Right atrium auricular region (tissue), 2 donors: ENCODE results near the gene LARP4B. TPM values are rescaled to one million over a fixed set of nuclear protein-coding genes. Genes with fewer than 3 reads are reported as not detected.

Experiments used
- DNase-seq: peaks from one replicate; pipeline ENCODE4 v3.0.0-alpha.2; 2019; ENCODE audit warnings: low spot score
- H3K27ac ChIP-seq, 2 donors: fragments of 200-600 bp; sonication (generic); 1 replicate in 1 of 2; 2 replicates in 1 of 2; pipeline ENCODE4 v1.5.1; 2016 to 2019
- H3K27me3 ChIP-seq, 2 donors: fragments of 200-600 bp; sonication (generic); one replicate each; pipeline versions ENCODE4 v1.5.1 to v1.6.0; 2017 to 2019
- H3K36me3 ChIP-seq: fragments of 200-600 bp; sonication (generic); one replicate; pipeline ENCODE4 v1.5.1; 2016
- H3K4me1 ChIP-seq, 2 donors: fragments of 200-600 bp; sonication (generic); one replicate each; pipeline versions ENCODE4 v1.5.1 to v1.6.0; 2017 to 2019
- H3K4me3 ChIP-seq, 2 donors: fragments of 200-600 bp; sonication (generic); 1 replicate in 1 of 2; 2 replicates in 1 of 2; pipeline ENCODE4 v1.5.1; 2017 to 2019; ENCODE audit warnings: mild to moderate bottlenecking in 1 of 2, moderate library complexity in 1 of 2
- H3K9me3 ChIP-seq, 2 donors: fragments of 200-600 bp; sonication (generic); one replicate each; pipeline ENCODE4 v1.5.1; 2019
- total RNA-seq, 2 donors: library from RNA; depleted of rRNA; stranded (reverse); fragments of >200 nt; gene quantifications; one replicate each; pipeline ENCODE4 v1.1.0, GENCODE V29; 2016
- TF ChIP-seq, protein P1 (sequence below), 2 donors: fragments of 200-600 bp; sonication (generic); IDR thresholded peaks; one replicate each; pipeline ENCODE4 v1.5.1; 2019; ENCODE audit warnings: antibody characterized with exemption in 2 of 2

The LARP4B gene
- total RNA-seq, 2 donors from 2014 or later: 24.2 to 26.1 TPM

DNA sequence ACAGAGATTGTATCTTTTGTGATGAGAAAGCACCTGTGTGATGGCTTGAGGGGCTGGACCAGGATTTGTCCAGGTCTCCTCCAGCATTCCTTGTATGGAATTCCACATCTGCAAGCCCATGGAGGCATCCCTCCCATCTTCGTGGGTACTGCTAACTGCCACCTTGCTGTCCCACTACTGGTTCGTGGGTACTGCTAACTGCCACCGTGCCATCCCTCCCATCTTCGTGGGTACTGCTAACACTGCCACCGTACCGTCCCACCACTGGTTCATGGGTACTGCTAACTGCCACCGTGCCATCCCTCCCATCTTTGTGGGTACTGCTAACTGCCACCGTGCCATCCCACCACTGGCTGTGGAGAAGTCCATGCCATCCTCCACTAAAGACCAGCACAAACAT is 111.7 kb downstream of the LARP4B start:
- no peak overlapping the region for H3K27ac ChIP-seq
- H3K27me3 ChIP-seq: no peaks in the 10 kb centered on the region
- H3K36me3 ChIP-seq: peaks cover 69% of the 10 kb centered on the region
- TF ChIP-seq, protein P1, sequence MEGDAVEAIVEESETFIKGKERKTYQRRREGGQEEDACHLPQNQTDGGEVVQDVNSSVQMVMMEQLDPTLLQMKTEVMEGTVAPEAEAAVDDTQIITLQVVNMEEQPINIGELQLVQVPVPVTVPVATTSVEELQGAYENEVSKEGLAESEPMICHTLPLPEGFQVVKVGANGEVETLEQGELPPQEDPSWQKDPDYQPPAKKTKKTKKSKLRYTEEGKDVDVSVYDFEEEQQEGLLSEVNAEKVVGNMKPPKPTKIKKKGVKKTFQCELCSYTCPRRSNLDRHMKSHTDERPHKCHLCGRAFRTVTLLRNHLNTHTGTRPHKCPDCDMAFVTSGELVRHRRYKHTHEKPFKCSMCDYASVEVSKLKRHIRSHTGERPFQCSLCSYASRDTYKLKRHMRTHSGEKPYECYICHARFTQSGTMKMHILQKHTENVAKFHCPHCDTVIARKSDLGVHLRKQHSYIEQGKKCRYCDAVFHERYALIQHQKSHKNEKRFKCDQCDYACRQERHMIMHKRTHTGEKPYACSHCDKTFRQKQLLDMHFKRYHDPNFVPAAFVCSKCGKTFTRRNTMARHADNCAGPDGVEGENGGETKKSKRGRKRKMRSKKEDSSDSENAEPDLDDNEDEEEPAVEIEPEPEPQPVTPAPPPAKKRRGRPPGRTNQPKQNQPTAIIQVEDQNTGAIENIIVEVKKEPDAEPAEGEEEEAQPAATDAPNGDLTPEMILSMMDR (IDR thresholded peaks at IDR 0.05): no peak
- peaks cover 0 to 29% of the 10 kb centered on the region in 2 donors for H3K4me1 ChIP-seq
- DNase-seq: no peak
- H3K4me3 ChIP-seq: no peak overlapping the region
- no peaks in the 10 kb centered on the region for H3K9me3 ChIP-seq

DNA sequence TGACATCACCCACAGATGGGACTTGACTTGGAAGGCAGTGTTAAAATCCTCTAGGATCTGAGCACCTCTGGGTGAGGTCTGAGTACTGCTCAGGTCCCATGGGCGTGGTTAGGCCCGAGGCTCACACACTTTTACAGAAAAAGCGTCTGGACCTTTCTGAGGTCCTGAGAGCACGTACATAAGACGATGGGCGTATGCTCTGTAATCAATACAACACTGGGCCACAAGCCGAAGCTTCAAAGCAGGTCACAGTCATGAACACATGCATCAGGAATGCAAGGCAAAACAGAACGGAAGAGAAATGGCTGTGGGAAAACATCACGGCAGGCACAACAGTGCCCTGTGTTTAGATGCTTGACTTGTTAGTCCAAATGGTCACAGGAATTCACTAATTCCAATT is 112.2 kb downstream of the LARP4B start:
- H3K4me3 ChIP-seq: no peak overlapping the region
- H3K36me3 ChIP-seq: peaks cover 69% of the 10 kb centered on the region
- H3K9me3 ChIP-seq: no peaks in the 10 kb centered on the region
- peak overlapping the region in 1 of 2 donors; percentile 13 for H3K27ac ChIP-seq
- TF ChIP-seq, protein P1 (IDR thresholded peaks at IDR 0.05): no peak
- H3K27me3 ChIP-seq: no peaks in the 10 kb centered on the region
- peaks cover 0 to 29% of the 10 kb centered on the region in 2 donors for H3K4me1 ChIP-seq
- no peak for DNase-seq

DNA sequence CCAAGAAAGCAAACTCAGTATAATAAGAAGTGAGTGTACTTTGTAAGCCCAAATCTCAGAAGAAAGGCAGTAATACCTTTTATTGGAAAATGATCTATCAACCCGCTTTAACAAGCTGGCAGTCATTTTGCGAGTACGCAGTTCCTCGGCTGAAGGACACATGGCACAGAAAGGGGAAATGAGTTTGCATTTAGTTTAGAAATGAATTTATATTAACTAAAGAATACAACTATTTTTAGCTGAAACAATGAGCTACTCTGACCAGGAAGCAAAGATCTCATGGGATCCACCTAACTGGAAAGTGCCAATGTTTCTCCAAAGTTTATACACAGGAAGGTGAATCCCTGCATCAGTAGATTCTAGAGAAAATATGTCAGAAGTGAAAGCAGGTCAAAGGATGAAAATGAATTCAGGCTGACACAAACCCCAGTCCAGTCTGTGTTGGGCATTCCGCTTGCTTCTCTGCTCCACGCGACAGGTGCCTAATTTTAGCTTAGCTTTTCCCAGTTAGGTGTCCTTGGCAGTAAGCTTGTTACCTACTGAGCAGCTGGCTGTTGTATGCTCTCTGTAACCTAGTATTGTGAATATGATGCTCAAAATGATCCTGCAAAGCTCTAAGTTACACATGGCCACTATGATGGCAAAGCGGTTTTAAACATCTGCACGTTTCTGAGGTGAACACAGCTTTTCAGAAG is 112.8 kb downstream of the LARP4B start:
- Histone ChIP-seq H3K27me3 (no peaks in the 10 kb centered on the region), H3K9me3 (no peaks in the 10 kb centered on the region), H3K4me1 (peaks cover 0 to 29% of the 10 kb centered on the region in 2 donors), H3K4me3 (no peak overlapping the region), H3K27ac (peak overlapping the region in 1 of 2 donors; percentile 13), H3K36me3 (peaks cover 69% of the 10 kb centered on the region)
- DNase-seq: no peak
- TF ChIP-seq, protein P1 (IDR thresholded peaks at IDR 0.05): no peak

DNA sequence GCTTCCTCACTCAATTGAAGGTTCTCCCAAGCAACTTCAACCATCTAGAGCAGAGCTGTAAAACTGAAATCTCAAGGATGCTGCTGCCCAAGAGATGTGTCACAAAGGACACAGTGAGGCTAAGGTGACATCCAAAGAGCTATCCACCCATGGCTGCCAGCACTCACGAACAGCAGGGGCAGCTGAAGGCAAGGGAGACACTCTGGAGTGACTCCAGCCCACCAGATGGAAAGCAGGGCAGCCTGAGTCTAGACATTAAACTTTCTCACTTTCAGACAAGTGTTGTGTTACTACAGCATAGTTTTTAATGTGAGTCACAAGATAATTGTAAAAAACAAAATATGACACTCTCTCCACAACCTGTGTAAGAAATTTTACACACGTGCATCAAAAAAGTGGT is 113.5 kb downstream of the LARP4B start:
- Histone ChIP-seq H3K36me3 (peaks cover 69% of the 10 kb centered on the region), H3K27me3 (no peaks in the 10 kb centered on the region), H3K4me1 (peaks cover 0 to 29% of the 10 kb centered on the region in 2 donors), H3K4me3 (no peak overlapping the region), H3K27ac (no peak overlapping the region), H3K9me3 (no peaks in the 10 kb centered on the region)
- TF ChIP-seq, protein P1 (IDR thresholded peaks at IDR 0.05): no peak
- no peak for DNase-seq

DNA sequence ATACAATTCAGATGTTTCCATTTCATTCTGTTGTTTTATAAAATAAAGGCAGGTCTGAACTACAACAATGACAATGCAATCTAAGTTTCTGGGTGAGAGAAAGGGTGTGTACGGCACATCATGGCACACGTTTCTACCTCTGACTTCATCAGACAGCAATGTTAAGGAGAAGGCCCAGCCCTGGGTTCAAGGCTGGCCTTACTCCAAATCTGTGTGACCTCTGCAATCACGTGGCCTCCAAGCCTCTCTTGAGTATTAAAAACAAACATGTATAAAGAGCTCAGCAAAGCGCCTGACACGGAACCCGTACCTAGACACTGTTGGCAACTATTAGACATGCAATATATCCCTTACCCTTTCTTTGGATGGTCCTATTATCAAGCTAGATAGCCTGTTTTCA is 114.1 kb downstream of the LARP4B start:
- H3K27ac ChIP-seq: no peak overlapping the region
- DNase-seq: no peak

More for the DNA sequence above, 114.1 kb downstream of the LARP4B start:
- no peaks in the 10 kb centered on the region for H3K27me3 ChIP-seq
- H3K4me3 ChIP-seq: no peak overlapping the region
- peaks cover 0 to 29% of the 10 kb centered on the region in 2 donors for H3K4me1 ChIP-seq
- H3K9me3 ChIP-seq: no peaks in the 10 kb centered on the region
- peaks cover 69% of the 10 kb centered on the region for H3K36me3 ChIP-seq
- TF ChIP-seq, protein P1 (IDR thresholded peaks at IDR 0.05): no peak
